Inflammatory macrophage treated with lipopolysaccharide for 1 hour (primary cell): ENCODE results near the gene ADORA2A.
A peak's percentile ranks its signal among the peaks of the same experiment; 100 is the strongest.

ENCODE experiments used
- DNase-seq, 2 donors: peaks; one replicate each; pipeline ENCODE4 v3.0.0-alpha.2; 2020 to 2022

ADORA2A gene

DNA sequence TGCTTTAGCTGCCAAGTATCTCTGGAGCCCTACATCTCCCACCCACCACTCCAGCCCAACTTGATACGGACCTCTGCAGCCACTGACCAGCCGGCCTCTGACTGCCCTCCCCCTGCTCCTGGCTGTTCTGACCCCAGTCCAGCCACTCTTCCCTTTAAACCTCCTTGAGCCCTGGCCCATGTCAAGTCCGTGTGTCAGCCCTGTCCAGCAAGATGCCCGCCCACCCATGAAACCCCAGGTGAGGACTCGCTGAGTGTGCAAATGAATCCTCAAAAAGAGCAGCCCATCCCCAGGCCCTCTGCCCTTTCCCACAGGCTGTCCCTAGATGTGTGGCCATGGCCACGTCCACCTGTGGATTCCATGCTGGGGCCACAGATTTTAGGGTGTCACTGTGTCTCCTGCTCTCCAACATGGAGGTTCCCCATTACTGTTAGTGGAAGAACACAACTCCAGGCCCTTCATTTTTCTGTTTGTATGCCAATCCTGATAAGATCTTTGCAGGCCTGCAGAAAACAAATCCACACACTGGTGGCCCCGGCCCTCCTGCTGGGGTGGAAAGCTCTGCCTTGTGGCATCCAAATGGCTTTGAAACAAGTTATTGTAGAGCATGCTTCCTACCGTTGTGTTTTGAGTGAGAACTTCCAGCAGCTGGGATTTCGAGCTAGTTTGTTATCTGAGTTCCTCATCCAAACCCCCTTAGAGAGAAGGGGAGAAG, 22.7 kb upstream of the ADORA2A start:
- DNase-seq: no peak

DNA sequence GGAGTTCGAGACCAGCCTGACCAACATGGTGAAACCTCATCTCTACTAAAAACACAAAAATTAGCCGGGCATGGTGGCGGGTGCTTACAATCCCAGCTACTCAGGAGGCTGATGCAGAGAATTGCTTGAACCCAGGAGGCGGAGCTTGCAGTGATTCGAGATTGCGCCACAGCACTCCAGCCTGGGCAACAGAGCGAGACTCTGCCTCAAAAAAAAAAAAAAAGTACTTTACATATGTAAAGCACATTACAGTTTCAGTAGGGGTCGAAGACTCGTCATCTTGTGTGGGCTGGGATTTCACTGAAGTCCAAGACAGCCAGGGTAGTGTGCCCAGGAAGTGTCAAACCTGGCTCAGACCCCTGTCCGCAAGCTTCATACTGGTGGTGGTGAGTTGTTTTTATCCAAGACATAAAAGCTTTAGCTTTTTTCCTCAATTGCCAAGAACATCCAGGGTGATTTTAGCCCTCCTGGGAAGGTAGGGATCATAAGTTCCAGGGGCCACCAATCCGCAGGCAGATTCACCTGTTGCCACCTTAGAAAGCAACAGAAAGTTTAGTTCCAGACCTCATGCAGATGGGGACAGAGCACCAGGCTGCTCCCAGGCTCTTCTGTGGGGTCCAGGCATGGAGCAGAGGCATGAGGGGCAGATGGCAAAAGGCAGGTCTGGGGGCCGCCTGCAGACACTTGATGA, 21.6 kb upstream of the ADORA2A start:
- DNase-seq: peak in 1 of 2 donors; percentile 15

DNA sequence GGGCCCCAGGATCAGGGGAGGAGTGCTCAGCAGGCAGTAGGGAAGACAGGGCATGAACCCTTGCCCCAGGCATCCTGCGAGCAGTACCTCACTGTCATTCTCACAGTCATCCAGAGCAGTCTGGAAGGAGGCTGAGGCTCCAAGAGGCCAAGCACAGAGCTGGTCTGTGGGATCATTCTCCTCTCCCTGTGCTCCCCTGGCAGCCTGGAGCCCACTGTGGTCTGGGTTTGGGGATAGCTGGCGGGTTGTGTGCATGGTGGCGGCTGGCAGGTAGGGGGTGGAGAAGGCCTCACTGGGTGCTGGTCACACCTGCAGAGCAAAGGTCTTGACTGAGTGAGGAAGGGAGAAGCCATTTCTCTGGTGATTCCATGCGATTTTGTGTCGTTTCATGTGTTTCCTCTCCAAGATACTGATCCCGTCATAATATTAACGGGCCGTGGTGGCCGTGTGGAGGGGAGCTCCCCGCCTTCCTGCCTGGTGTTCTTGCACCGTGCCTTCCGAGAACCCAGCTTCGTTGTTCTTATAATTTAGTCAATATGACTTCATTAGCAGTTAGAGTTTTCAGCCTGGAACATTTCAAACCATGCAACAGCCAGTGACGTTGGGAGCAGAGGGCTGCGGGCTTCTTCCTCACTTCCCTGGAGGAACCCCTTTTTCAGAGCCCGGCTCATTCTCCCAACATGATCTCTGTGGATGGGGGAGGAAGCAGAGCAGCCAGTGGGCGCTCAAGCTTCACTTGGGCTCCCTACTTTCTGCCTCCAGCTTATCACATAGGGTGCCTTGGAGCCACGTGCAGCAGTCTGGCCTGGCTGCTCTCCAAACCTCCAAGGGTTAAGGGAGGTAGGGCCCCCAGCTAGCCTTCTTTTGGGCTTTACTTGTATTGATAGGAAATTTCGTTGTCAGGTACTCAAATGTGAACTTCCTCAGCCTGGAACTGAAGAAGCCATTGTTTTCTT, 20.8 kb upstream of the ADORA2A start:
- no peak for DNase-seq

DNA sequence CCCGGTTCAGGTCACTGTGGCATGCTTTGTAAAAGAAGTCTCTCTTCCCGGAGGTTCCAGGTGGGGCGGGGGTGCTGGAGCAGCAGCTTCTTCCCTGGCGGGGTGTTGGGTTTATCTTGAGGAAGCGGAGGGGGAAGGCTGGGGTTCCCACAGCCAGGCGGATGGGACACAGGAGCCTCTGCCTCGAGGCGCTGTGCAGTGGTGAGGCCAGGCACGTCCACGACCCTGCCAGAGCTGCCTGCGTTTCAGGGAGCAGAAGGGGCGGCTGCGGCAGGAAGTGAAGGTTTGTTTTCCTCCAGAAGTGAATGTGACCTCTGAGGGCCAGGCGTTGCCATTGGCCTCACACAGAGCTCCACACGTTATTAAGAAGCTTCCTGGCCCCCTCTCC, 20.1 kb upstream of the ADORA2A start:
- no peak for DNase-seq

DNA sequence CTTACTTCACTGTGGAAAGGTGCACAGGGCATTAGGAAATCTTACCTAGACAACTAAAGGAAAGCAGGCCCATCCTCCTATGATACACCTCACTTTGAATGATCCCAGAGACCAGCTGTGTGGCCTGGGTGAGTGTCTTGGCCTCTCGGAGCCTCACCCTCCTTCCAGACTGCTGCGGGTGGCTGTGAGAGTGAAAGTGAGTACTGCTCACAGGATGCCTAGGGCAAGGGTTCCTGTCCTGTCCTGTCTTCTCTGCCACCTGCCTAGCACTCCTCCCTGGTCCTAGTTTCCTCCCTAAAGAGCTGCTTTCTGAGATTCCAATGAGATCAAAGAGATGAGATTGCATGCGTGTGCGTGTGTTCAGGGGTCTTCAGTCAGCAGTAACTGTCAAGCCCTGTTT, 19.5 kb upstream of the ADORA2A start:
- DNase-seq: no peak

DNA sequence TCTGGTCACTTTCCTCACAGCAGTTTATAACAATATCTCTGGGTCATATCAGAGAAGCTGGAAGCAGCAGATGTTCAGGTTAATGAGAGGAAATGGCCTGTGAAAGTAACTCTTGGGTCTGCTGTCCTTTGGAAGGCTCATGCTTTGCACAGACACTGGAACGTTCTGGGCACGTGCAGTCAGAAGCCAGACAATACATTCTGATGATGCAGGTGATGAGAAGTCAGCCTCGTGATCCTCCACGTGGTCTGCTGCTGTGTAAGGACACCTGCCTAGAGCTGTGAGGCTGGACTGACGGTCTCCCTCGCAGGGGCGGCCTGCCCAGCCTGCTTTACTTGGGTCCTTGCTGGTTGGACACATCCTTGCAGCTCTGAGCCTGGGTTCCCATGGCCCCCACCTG, 18.8 kb upstream of the ADORA2A start:
- no peak for DNase-seq

DNA sequence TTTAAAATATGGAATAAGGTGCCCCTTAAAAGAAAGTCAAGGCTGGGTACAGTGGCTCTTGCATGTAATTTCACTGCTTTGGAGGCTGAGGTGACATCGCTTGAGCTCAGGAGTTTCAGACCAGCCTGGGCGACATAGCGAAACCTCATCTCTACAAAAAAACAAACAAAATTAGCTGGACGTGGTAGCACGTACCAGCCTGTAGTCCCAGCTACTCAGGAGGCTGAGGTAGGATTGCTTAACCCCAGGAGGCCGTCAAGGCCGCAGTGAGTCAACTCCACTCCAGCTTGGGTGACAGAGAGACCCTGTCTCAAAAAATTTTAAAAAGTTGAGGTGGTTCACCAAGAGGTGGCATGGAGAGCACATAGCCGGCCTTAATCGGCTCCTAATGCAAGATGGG, 17.7 kb upstream of the ADORA2A start:
- DNase-seq: no peak

DNA sequence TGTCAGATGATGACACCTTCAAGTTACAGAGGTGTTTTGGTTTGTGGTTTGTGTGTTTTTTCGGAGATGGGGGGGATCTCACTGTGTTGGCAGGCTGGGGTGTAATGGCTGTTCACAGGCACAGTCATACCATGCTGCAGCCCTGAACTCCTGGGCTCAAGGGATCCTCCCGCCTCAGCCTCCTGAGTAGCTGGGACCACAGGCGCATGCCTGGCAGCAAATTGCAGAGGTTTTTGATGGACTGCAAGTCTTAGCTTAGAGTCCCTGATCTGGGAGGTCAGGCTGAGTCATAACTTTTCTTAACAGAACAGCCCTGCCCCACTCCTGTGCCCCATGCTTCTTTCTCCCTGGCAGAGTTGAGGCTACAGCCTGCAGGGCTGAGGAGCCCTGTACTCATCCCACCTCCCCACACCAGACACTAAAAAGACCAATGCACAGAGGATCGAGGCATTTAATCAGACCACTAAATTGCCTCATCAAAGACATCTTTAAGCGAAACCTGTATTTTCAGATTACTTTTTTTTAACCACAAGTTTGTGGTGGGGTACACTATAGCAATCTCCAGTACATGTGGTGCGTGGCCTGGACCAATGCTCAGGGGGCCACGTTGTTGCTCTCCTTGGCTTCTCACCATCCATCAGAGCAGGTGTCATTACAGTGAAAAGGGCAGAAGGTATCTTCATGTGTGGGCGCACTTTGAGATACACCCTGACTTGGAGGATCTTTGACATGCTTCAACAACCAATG, 17.1 kb upstream of the ADORA2A start:
- no peak for DNase-seq

DNA sequence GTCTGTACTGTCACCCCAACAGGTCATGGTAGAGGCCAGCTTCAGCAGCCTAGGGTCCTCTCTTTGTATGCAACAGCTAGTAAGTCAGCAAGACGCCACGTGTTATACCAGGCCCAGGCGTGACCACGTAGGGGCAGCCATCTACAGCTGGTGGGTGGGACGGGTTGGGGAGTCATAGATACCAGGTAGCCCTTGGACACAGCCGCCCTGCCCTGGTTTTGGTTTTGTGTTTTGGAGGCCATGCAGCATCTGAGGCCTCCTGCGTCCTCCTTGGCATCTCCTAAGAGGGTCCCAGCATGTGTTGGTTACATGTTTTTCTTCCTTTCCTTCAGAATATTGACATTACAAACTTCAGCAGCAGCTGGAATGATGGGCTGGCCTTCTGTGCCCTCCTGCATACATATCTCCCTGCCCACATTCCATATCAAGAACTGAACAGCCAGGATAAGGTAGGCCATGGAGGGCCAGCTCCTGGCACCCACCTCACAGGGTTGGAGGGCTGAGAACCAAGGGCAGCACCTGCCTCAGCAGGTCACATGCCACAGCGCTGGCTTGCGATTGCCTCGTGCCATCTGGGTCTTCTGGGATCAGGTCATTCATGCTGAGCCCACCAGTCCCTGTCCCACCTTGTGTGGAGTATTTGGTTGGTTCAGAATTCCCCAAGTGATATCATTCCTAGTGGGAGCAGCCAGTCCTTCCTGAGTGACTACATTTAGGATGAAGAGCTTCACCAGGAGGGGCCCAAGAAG, 16.0 kb upstream of the ADORA2A start:
- DNase-seq: no peak

DNA sequence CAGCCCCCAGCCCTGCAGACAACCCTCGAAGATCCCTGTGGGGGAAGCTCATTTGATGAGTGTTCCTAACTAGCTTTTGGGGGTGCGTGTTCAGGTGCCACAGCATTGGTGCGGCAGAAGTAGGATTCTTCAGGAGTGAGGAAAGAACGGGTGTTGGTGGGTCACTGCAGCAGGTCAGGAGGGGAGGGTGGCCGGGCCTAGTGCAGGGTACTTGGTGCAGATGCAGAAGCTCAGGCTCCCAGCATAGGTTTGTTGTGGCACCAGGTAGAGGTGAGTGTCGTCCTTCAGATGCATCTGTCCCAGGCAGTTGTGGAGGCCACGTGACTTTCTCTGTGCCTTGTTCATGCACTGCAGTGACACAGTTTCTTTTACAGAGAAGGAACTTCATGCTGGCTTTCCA, 15.1 kb upstream of the ADORA2A start:
- no peak for DNase-seq

DNA sequence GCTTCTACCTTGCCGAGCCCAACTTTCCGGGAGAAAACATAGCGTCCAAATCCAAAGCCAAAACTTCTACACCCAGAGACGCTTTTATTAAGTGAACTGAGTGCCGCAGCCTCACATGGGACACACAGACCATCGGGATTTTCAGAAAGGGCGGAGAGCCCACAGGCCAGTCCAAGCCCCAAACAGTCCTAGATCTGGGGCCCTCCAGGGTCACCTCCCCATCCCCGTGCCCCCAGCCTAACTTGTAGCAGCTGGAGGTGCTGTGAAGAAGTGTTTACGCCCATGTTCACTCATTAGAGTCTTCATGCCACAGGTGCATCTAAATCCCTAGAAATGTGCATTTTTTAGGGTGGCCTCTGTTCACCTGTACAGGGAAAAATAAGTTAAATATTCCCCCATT, 14.1 kb upstream of the ADORA2A start:
- no peak for DNase-seq

DNA sequence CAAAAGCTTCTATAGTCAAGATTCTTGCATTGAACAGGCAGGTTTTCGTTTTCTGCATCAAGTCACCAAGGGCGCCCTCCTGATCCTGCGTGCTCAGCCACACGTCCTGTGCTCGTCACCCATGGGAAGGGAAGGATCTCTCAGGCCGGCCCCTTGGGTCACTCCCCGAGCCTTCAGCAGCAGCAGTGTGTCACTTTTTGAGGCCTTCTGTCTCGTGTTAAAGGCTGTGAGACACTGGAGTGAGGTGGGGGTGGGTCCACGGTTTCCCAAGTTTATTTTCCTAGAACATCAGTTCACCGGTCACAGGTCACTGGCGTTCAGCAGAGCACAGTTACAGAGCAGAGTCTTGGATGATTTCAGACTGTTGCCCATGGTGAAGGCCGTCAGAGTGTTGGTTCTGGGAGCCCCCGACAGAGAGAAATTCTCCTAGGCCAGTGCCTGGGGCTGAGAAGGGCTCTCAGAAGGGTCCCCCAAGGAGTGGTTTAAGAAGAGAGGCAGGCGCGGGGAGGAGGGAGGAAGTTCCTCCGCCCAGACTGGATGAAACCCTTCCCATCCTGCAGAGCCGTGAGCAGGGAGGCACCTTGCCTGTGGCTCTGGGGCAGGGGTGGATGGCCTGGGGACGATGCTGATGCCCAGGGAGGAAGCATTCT, 13.5 kb upstream of the ADORA2A start:
- no peak for DNase-seq

DNA sequence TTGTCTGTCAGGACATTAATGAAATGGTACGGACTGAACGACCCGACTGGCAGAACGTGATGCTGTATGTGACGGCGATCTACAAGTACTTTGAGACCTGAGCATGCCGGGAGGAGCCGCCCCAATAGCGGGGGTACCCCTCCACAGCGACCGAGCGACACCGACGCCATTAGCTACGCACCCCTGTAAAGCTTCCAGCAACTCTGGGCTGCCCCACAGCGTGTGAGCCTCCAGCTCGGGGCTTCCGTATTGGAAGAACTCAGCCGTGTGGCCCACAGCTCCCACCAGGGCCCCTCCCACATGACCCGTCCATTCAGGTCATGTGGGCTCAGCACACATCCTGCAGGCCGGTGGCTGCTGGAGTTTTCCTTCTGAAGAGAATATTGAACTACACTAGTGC, 12.9 kb upstream of the ADORA2A start:
- no peak for DNase-seq

DNA sequence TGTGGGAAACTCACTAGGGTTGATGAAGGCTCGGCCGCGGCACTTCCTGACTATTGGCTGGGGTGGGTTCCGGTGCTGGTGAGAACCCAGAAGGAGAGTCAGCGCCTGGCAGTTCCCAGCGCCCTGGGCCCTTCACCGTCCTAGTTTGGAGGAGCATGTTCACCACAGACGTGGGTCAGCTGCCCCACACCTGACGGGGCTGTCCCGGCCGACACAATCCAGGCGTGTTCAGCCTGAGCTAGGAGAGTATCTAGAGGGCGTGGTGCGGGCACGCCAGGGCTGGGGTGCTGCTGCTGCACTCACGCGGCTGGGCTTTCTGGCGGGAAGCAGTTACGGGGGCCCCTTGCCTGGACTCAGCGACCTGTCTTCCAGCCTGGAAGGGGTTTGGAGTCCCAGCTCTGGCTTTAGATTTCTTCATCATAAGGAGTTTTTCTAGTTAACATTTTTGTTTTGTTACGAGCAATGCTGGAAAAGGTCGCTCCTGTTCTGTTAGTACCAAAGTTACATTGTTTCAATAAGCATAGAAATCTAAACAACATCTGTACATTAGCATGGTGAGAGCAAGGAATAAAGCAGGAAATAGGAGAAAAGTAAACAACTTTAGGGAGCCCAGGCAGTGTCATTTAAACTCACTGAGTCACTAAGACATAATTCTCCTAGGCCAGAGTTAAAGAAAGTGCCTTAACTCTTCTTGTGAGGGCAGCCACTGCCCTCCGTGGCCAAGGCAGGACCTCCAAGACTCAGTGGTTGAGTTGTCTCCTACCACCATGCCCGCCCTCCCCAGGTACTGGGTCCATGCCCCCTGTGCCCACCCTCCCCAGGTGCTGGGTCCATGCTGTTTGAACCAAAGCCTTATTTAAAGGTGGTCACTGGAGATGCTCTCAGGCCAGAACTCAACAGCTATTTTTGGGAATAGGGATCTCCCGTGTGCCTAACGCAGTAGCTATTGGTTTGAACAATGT, 12.1 kb upstream of the ADORA2A start:
- no peak for DNase-seq

DNA sequence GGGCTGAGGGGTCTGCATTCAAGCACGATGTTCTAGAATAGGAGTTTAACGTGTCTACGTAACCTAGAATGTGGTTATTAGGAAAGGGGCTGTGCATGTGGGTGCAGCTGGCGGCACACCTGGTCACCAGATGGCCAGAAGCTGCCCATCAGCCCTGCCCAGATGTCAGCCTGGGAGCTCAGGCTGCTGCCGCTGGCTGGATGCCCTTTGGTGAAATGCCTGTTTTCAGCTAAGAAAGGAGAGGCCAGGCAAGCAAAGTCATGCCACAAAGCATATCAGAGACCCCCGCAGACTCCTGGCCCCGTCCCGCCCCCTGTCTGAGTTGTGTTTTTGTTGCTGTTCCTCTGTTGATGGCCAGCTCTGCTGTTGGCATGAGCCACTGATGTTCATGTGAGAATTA, 11.3 kb upstream of the ADORA2A start:
- no peak for DNase-seq

DNA sequence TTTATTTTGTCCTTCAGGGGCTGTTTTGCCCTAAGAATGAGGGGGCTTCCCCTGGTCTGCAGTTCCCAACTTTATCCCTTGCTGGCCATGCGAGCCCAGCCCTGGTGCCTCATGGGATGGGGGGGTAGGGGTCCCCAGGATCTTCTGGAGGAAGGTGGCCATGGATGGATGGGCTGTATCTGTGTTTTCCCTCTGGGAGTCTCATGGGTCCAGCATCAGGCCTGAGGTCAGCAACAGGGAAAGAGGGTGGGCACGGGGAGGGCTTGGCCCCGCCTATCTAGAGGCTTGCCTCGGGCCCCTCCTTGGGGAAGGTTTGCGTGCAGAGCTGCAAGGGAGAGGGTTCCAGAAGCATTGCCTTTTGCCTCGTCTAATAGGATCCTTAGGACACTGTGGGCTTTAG, 10.8 kb upstream of the ADORA2A start:
- DNase-seq: no peak

DNA sequence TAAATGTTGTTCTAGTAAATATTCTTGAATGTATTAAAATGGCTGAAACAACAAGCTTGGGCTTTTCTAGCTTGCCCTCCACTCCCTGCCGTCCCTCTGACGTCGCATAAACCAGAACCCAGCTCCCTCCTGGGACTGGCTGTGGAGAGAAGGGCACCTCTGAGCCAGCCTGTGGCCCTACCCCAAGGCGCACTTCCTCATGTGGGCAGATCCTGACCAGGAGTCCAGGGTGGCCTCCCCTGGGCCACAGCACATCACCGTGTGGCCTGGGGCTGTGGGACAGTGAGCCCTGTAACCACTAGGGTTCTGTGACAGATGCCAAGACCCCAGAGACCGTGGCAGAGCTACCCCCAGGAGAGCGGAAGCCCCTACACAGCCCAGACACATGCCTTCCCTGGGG, 10.2 kb upstream of the ADORA2A start:
- no peak for DNase-seq

DNA sequence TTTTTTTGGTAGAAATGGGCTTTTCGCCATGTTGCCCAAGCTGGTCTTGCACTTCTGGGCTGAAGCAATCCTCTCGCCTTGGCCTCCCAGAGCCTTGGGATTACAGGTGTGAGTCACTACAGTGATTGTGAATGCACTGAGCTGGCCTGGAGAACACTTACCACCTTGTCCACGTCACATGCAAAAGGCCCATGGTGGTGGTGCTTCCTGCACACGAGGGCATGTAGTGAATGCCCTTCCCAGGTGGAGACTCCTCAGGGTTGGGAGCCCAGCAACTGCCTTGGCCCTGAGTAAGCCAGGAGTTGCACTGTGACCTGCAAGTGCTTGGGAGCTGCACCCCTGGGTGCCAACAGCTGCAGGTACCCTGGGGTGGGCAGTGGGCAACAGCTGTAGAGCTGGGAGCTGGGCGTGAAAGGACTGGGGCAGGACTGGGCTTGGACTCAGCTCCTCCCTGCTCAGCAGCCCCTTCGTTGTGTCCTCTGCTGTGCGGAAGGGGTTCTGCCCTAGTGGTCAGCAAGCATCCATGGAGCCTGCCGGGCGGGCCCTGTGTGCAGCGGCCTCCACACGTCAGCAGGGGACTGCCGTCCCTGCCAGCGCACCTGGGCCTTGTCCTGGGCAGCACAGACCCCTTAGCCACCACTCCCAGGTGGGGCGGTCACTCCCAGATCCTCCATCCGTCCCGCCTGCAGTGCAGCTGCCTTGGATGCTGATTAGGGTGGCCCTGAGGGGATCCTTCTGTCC, 9.3 kb upstream of the ADORA2A start:
- DNase-seq: no peak

DNA sequence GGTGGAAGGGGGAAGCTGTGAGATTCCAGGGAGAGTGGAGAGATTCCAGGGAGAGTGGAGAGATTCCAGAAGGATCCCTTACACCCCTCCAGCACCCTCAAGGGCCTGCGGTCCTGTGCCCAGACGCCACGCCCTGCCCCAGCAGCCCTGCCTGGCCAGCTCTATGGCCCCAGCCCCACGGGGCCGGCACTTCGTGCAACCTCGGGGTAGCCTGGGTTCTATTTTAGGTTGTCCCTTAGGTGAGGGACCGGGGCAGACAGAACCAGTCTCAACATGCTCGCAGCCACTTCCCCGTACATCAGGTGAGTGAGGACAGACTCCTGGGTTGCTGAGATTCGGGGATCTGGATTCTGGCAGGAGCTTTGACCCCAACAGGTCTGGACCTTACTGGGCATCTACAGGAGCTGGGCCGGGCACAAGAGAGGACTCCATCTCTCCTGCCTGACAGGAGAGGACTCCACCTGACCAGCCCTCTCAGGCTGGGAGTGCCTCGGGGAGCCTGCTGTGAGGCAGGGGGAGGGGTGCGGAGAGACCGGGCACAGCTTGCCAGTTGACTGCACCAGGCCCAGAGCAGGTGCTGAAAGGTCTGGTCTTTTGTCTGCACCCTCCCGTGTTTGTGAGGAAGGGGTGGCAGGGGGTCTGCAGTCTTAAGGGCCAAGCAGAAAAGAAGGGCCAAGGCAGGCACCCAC, 8.5 kb upstream of the ADORA2A start:
- DNase-seq: no peak
